GM12878 (cell line): Measurements from ENCODE around the gene BEND4. TPM values are rescaled to one million over a fixed set of nuclear protein-coding genes. Genes with fewer than 3 reads are reported as not detected.

Source experiments
- ATAC-seq: fragments of 200-7000 bp; cut with Tn5 transposase; 3 replicates; pipeline ENCODE4 v1.9.1; 2020; ENCODE audit warnings: mild to moderate bottlenecking, moderate library complexity
- BruUV-seq: library from RNA; stranded (reverse); fragments of 400-500 nt; replicated peaks from 2 replicates; lab custom pipeline; 2021; lab: Mats Ljungman, UMichigan
- CTCF ChIA-PET: fragments of 300-600 bp; sonication (Branson Sonifier 250); formaldehyde crosslinking; extraction: SDS; loops from one replicate; lab custom pipeline; 2021; ENCODE audit warnings: inconsistent platforms; lab: Yijun Ruan, JAX
- POLR2A ChIA-PET: fragments of 350-600 bp; formaldehyde crosslinking; extraction: SDS; loops from one replicate; lab custom pipeline; 2021; ENCODE audit warnings: inconsistent platforms; lab: Charles Lee
- RAD21 ChIA-PET: fragments of 300-600 bp; sonication (Branson Sonifier 250); formaldehyde crosslinking; loops from one replicate; lab custom pipeline; 2023; ENCODE audit warnings: antibody characterized with exemption; ENCODE audit not compliant: unreplicated experiment; lab: Charles Lee
- SMC1A ChIA-PET: fragments of 300-600 bp; sonication (Branson Sonifier 250); formaldehyde crosslinking; loops from one replicate; lab custom pipeline; 2023; ENCODE audit not compliant: unreplicated experiment, uncharacterized antibody; lab: Charles Lee
- DNase-seq: peaks from one replicate; pipeline ENCODE4 v3.0.0-alpha.2; 2011; ENCODE audit warnings: low read depth, low spot score
- FAIRE-seq: peaks from 3 replicates; lab custom pipeline; 2011; peaks lifted over from hg19 to GRCh38; lab: Jason Lieb, UNC
- H2AFZ ChIP-seq: 2 replicates; pipeline ENCODE4 v1.6.0; 2011; ENCODE audit warnings: low read depth, low read length, control low read depth; ENCODE audit not compliant: control insufficient read depth
- H3K27ac ChIP-seq: 2 replicates; pipeline ENCODE4 v1.5.1; 2011; ENCODE audit warnings: control low read depth; ENCODE audit not compliant: control insufficient read depth, insufficient read depth
- H3K27me3 ChIP-seq, 2 experiments: replicated peaks in 1 of 2; 2 replicates each; pipeline versions ENCODE4 v1.6.0 to v1.6.1; 2011; ENCODE audit warnings: low read length in 1 of 2; ENCODE audit not compliant: control insufficient read depth in 2 of 2, insufficient read depth in 2 of 2
- H3K36me3 ChIP-seq, 2 experiments: 2 replicates each; pipeline ENCODE4 v1.5.1; 2011; ENCODE audit warnings: low read length in 1 of 2; ENCODE audit not compliant: control insufficient read depth in 2 of 2, insufficient read depth in 2 of 2
- H3K4me1 ChIP-seq: 2 replicates; pipeline ENCODE4 v1.6.1; 2011; ENCODE audit warnings: mild to moderate bottlenecking, low read length, moderate library complexity, mixed read lengths; ENCODE audit not compliant: control insufficient read depth, insufficient read depth
- H3K4me2 ChIP-seq: 2 replicates; pipeline ENCODE4 v1.6.0; 2011; ENCODE audit warnings: control low read depth; ENCODE audit not compliant: control insufficient read depth, insufficient read depth
- H3K4me3 ChIP-seq: fragments of 200-600 bp; sonication (generic); 2 replicates; pipeline ENCODE4 v1.5.1; 2016
- H3K79me2 ChIP-seq: 2 replicates; pipeline ENCODE4 v1.6.0; 2011; ENCODE audit warnings: low read length; ENCODE audit not compliant: control insufficient read depth, insufficient read depth
- H3K9ac ChIP-seq: 2 replicates; pipeline ENCODE4 v1.8.0; 2011; ENCODE audit warnings: low read length, control low read depth, mixed read lengths; ENCODE audit not compliant: control insufficient read depth, insufficient read depth
- H3K9me3 ChIP-seq: replicated peaks from 3 replicates; pipeline ENCODE4 v1.5.1; 2011; ENCODE audit warnings: mild to moderate bottlenecking, low read length; ENCODE audit not compliant: control insufficient read depth, insufficient read depth
- H4K20me1 ChIP-seq: 2 replicates; pipeline ENCODE4 v1.6.0; 2011; ENCODE audit not compliant: control insufficient read depth, insufficient read depth
- ASH2L ChIP-seq: fragments of 300-600, 200-600 bp; sonication (generic); IDR thresholded peaks from 2 replicates; pipeline ENCODE4 v1.6.1; 2017; ENCODE audit warnings: low read depth, mild to moderate bottlenecking, borderline replicate concordance
- BCL3 ChIP-seq: IDR thresholded peaks from 2 replicates; pipeline ENCODE4 v1.6.1; 2011; ENCODE audit warnings: borderline replicate concordance, low read depth, mild to moderate bottlenecking, moderate library complexity, low read length; ENCODE audit not compliant: insufficient read depth, poor library complexity, severe bottlenecking
- IRF3 ChIP-seq: fragments of 450-650 bp; IDR thresholded peaks from 2 replicates; pipeline ENCODE4 v1.6.1; 2014; ENCODE audit warnings: mild to moderate bottlenecking
- IRF5 ChIP-seq: fragments of 450-650 bp; IDR thresholded peaks from 2 replicates; pipeline ENCODE4 v1.6.1; 2017; ENCODE audit warnings: borderline replicate concordance
- NFYB ChIP-seq: IDR thresholded peaks from 2 replicates; pipeline ENCODE4 v1.6.1; 2011; ENCODE audit warnings: low read depth, mild to moderate bottlenecking, low read length, improper control_type of control experiment, moderate library complexity; ENCODE audit not compliant: insufficient read depth
- NRF1 ChIP-seq: conservative IDR thresholded peaks from 2 replicates; pipeline ENCODE4 v1.6.1; 2011; ENCODE audit warnings: mild to moderate bottlenecking, low read depth, low read length, improper control_type of control experiment
- RAD21 ChIP-seq: IDR thresholded peaks from 2 replicates; pipeline ENCODE4 v1.6.1; 2011; ENCODE audit warnings: mild to moderate bottlenecking, low read depth, low read length, moderate library complexity; ENCODE audit not compliant: insufficient read depth
- SMAD5 ChIP-seq: IDR thresholded peaks from 2 replicates; pipeline ENCODE4 v1.6.1; 2016; ENCODE audit warnings: antibody characterized with exemption, low read depth
- ZBTB4 ChIP-seq: fragments of 450-650 bp; formaldehyde crosslinking; IDR thresholded peaks from 2 replicates; pipeline ENCODE4 v1.4.0; 2022; ENCODE audit warnings: mild to moderate bottlenecking, moderate library complexity
- ZBTB40 ChIP-seq: fragments of 450-650 bp; IDR thresholded peaks from 2 replicates; pipeline ENCODE4 v1.6.1; 2016; ENCODE audit warnings: mild to moderate bottlenecking, moderate library complexity, borderline replicate concordance
- WGBS: methylation state at CpG from one replicate; pipeline ENCODE4 v1.1.6; 2016; ENCODE audit warnings: low lambda C conversion rate; ENCODE audit not compliant: insufficient replicate concordance, insufficient coverage; ENCODE audit errors: missing lambda C conversion rate; 5-methylcytosine and 5-hydroxymethylcytosine counted together
- in situ Hi-C: fragments of 300-500 bp; cut with MboI; formaldehyde crosslinking; loops from 9 replicates; pipeline ENCODE4 v1.14.3; 2018; ENCODE audit warnings: mixed read lengths
- intact Hi-C: fragments of 100-400 bp; cut with micrococcal nuclease; formaldehyde crosslinking; loops from one replicate; pipeline ENCODE4 v1.14.2; 2022; ENCODE audit not compliant: unreplicated experiment
- polyA plus RNA-seq, 11 experiments: library from polyadenylated mRNA; depleted of rRNA in 4 of 11; unstranded in 6 of 11; stranded (reverse) in 5 of 11; fragments of >200 nt; fragmentation: Nextera tagmentation in 4 of 11; fragmentation: Illumina TruSeq in 1 of 11; extraction: Ambion mirVana in 4 of 11; extraction: Trizol in 1 of 11; gene quantifications; 1 replicate in 1 of 11; 2 replicates in 10 of 11; pipeline versions ENCODE4 v1.2.1 to v1.2.3, GENCODE V29; 2011 to 2016; ENCODE audit warnings: inconsistent platforms in 2 of 11, missing spikeins in 2 of 11, low read depth in 1 of 11
- total RNA-seq, 4 experiments: library from RNA; depleted of rRNA in 3 of 4; stranded (reverse); fragments of >200 nt in 3 of 4; fragmentation: Illumina TruSeq in 1 of 4; extraction: Trizol in 1 of 4; gene quantifications; 2 replicates each; pipeline versions ENCODE4 v1.2.1 to v1.2.3, GENCODE V29; 2013 to 2021

BEND4 gene
- total and polyA plus RNA-seq, 10 of the 15 experiments (the other 5 are each of a cell fraction or from before 2014, with no cell fraction given) = under 0.01 to 0.15 (median 0.04) TPM; not detected in 1

GRCh38 chr4:42132099-42132498, 20.4 kb downstream of the BEND4 start (continued):
- TF ChIP-seq NRF1 (no peak), IRF5 (no peak)

GRCh38 chr4:42123071-42123644, 29.3 kb downstream of the BEND4 start:
- no peaks in the 10 kb centered on the region for H3K36me3 ChIP-seq
- ChIA-PET POLR2A (no interaction called here), RAD21 (no interaction called here), SMC1A (no interaction called here), CTCF (no interaction called here)
- intact Hi-C loops (no loop called here), in situ Hi-C loops (no loop called here)
- BruUV-seq = no TSS peak
- WGBS = 47% methylated on average over 2 of the region's 2 CpGs
- no peak overlapping the region for H2AFZ ChIP-seq
- no peaks in the 10 kb centered on the region for H4K20me1 ChIP-seq
- H3K9me3 ChIP-seq = no peaks in the 10 kb centered on the region
- no peaks in the 10 kb centered on the region for H3K27me3 ChIP-seq
- H3K27ac ChIP-seq = no peak overlapping the region
- no peak overlapping the region for H3K9ac ChIP-seq
- no peak overlapping the region for H3K4me2 ChIP-seq
- no peaks in the 10 kb centered on the region for H3K79me2 ChIP-seq
- DNase-seq (no peak), ATAC-seq (no peak), FAIRE-seq (no peak)
- H3K4me3 ChIP-seq = no peak overlapping the region
- H3K4me1 ChIP-seq = no peaks in the 10 kb centered on the region
- TF ChIP-seq ASH2L = no peak
- no peak for TF ChIP-seq ZBTB4 (CRISPR knock-in tag)
- no peak for TF ChIP-seq RAD21
- no peak for TF ChIP-seq NFYB
- TF ChIP-seq BCL3 = no peak
- TF ChIP-seq IRF3 = no peak
- TF ChIP-seq ZBTB40 = no peak
- TF ChIP-seq SMAD5 = no peak
